HG03378 (cell line): ENCODE measurements around the gene CALHM1.
"Not testable (repeated sequence)": the region's sequence is repeated elsewhere in the genome, so short reads cannot be mapped to it uniquely, and the experiment has no call there.

Experiments
- ATAC-seq: cut with Tn5 transposase; IDR thresholded peaks from one replicate; pipeline ENCODE4 v1.9.1; 2021; ENCODE audit warnings: mild to moderate bottlenecking, moderate library complexity; ENCODE audit not compliant: unreplicated experiment

CALHM1 gene

GRCh38 chr10:103486635-103487409 lies 28.1 kb upstream of the CALHM1 start:
- ATAC-seq, result not testable (repeated sequence)

GRCh38 chr10:103481974-103482531 lies 23.4 kb upstream of the CALHM1 start:
- ATAC-seq, result peak; percentile 73

GRCh38 chr10:103480521-103480920 lies 21.8 kb upstream of the CALHM1 start:
- no peak for ATAC-seq

- ATAC-seq, result no peak
Measured at GRCh38 chr10:103479135-103479534, 20.4 kb upstream of the CALHM1 start, which contains the start of gene CALHM3. TSS of gene CALHM3 (minus strand) at chr10:103479240. CDS start at chr10:103479032, 208 bp downstream.

GRCh38 chr10:103478671-103479070 lies 20.0 kb upstream of the CALHM1 start:
- no peak for ATAC-seq

- ATAC-seq, result no peak
Measured at GRCh38 chr10:103476046-103476768, 17.5 kb upstream of the CALHM1 start.

GRCh38 chr10:103475437-103475836 lies 16.7 kb upstream of the CALHM1 start:
- no peak for ATAC-seq

GRCh38 chr10:103474077-103474476 lies 15.4 kb upstream of the CALHM1 start:
- no peak for ATAC-seq

- no peak for ATAC-seq
Measured at GRCh38 chr10:103473261-103473671, 14.6 kb upstream of the CALHM1 start.

GRCh38 chr10:103472005-103472404 lies 13.3 kb upstream of the CALHM1 start:
- peak; percentile 29 for ATAC-seq

- peak; percentile 59 for ATAC-seq
Measured at GRCh38 chr10:103470761-103471653, 12.3 kb upstream of the CALHM1 start.

- ATAC-seq, result no peak
Measured at GRCh38 chr10:103469201-103469600, 10.5 kb upstream of the CALHM1 start.

GRCh38 chr10:103467406-103467805 lies 8.7 kb upstream of the CALHM1 start:
- ATAC-seq, result peak; percentile 32

GRCh38 chr10:103466734-103467133 lies 8.0 kb upstream of the CALHM1 start:
- ATAC-seq, result no peak

- no peak for ATAC-seq
Measured at GRCh38 chr10:103465411-103466179, 6.9 kb upstream of the CALHM1 start.

- no peak for ATAC-seq
Measured at GRCh38 chr10:103463499-103463898, 4.8 kb upstream of the CALHM1 start.

- no peak for ATAC-seq
Measured at GRCh38 chr10:103459615-103460014, 915 bp upstream of the CALHM1 start.

GRCh38 chr10:103457896-103458583 lies 660 bp downstream of the CALHM1 start:
- ATAC-seq, result no peak

GRCh38 chr10:103457176-103457712 lies 1.5 kb downstream of the CALHM1 start:
- ATAC-seq, result no peak
